Activated T-cell treated with anti-CD3 and anti-CD28 coated beads for 48 hours (primary cell): ENCODE results near the gene ALG12.

ENCODE experiments used
- DNase-seq: peaks from one replicate; pipeline ENCODE4 v3.0.0-alpha.2; 2020; ENCODE audit warnings: low read depth

ALG12 gene

DNA sequence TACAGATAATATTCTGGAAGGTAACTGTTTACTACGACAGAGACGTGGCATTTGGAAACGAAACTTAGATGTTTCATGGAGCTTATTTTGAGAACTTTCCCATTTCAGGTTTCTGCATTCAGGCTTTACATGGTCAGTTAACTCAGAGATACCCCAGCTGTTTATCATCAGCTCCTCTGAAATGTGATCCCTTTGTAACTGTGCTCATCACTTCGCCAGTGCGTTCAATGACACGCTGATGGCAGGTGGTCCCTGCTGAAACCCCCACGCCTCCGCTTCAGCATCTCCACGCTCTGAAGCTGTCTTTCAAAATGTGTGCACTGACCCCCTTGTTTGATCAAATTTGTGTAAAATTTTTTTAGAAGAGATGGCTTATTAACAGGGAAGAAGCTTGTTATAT, 30.5 kb downstream of the ALG12 start:
- no peak for DNase-seq

DNA sequence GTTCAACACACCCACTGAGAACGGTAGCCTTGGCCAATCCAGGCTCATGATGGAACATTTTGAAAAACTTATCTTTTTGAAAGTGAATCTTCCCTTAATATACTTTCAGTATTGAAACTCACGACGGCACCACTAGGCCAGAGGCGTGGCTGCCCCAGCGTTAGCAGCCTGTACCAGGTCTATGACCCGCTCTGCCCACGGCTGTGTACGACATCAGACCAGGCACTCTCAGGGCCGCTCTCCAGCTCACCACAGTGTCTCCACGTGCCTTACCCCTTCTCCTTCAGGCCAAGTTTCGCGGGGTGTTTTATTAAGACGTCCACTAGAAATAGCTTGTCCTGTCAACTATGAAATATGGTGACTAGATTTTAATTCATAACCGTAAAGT, 31.2 kb downstream of the ALG12 start:
- DNase-seq, result no peak

DNA sequence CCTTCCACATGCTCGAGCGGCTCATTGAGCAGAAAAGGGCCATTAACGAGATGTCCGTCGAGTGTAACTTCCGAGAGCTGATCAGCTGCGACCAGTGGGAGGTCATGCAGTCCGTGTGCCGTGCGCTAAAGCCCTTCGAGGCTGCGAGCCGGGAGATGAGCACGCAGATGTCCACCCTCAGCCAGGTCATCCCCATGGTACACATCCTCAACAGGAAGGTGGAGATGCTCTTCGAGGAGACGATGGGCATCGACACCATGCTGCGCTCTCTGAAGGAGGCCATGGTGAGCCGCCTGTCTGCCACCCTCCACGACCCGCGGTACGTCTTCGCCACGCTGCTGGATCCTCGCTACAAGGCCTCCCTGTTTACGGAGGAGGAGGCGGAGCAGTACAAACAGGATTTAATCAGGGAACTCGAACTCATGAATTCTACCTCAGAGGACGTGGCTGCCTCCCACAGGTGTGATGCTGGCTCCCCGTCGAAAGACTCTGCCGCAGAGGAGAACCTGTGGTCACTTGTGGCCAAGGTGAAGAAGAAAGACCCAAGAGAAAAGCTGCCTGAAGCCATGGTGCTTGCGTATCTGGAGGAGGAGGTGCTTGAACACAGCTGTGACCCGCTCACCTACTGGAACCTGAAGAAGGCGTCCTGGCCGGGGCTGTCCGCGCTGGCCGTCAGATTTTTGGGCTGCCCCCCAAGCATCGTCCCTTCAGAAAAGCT, 31.7 kb downstream of the ALG12 start:
- no peak for DNase-seq

DNA sequence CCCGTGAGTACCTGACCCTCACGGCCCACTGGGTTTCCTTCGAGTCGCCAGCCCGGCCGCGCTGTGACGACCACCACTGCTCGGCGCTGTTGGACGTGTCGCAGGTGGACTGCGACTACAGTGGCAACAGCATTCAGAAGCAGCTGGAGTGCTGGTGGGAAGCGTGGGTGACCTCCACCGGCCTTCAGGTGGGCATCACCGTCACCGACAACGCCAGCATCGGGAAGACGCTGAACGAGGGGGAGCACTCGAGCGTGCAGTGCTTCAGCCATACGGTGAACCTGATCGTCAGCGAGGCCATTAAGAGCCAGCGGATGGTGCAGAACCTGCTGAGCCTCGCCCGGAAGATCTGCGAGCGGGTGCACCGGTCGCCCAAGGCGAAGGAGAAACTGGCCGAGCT, 32.4 kb downstream of the ALG12 start:
- DNase-seq, result no peak

DNA sequence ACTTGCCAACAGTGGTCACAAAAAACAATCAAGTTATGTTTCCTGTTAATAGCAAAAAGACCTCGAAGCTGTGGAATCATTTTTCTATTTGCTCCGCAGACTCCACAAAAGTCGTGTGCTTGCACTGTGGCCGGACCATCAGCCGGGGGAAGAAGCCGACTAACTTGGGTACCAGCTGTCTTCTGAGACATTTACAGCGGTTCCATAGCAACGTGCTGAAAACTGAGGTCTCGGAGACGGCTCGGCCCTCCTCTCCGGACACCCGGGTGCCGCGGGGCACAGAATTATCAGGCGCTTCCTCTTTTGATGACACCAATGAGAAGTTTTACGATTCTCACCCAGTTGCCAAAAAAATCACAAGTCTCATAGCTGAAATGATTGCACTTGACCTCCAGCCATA, 33.0 kb downstream of the ALG12 start:
- no peak for DNase-seq

DNA sequence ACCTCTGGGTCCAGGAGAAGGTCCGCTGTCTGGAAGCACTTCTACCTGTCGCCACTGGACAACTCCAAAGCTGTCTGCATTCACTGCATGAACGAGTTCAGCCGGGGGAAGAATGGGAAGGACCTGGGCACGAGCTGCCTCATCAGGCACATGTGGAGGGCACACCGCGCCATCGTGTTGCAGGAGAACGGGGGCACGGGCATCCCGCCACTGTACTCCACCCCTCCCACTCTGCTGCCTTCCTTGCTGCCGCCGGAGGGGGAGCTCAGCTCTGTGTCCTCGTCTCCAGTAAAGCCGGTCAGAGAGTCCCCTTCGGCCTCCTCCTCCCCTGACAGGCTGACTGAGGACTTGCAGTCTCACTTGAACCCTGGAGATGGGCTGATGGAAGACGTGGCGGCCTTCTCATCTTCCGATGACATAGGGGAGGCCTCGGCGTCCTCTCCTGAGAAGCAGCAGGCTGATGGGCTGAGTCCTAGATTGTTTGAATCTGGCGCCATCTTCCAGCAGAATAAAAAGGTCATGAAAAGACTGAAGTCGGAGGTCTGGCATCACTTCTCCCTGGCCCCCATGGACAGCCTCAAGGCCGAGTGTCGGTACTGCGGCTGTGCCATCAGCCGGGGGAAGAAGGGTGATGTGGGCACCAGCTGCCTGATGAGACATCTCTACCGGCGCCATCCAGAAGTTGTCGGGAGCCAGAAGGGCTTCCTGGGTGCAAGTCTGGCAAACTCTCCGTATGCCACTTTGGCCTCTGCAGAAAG, 33.6 kb downstream of the ALG12 start:
- no peak for DNase-seq

DNA sequence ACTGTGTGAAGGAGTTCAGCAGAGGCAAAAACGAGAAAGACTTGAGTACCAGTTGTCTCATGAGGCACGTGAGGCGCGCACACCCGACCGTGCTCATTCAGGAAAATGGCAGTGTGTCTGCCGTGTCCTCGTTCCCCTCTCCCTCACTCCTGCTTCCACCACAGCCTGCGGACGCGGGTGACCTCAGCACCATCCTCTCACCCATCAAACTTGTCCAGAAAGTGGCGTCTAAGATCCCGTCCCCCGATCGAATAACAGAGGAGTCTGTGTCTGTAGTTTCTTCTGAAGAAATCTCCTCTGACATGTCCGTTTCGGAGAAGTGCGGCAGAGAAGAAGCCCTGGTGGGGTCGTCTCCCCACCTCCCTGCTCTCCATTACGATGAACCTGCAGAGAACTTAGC, 34.2 kb downstream of the ALG12 start:
- no peak for DNase-seq

DNA sequence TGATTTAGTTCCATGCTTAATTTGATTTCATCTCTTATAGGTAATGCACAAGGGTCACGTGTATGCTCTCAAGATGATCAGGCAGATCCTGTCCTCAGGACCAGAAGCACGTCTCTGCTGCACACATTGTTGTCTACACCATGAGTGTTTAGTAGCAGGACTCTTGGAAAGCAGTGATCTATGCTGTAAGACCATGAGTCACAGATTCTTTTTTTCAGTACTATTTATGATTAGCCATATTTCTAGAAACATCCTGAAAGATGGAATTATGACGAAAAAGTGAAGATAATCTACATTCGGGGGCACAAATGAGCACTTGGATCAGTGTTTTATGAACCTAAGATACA, 35.0 kb downstream of the ALG12 start:
- DNase-seq, result no peak

DNA sequence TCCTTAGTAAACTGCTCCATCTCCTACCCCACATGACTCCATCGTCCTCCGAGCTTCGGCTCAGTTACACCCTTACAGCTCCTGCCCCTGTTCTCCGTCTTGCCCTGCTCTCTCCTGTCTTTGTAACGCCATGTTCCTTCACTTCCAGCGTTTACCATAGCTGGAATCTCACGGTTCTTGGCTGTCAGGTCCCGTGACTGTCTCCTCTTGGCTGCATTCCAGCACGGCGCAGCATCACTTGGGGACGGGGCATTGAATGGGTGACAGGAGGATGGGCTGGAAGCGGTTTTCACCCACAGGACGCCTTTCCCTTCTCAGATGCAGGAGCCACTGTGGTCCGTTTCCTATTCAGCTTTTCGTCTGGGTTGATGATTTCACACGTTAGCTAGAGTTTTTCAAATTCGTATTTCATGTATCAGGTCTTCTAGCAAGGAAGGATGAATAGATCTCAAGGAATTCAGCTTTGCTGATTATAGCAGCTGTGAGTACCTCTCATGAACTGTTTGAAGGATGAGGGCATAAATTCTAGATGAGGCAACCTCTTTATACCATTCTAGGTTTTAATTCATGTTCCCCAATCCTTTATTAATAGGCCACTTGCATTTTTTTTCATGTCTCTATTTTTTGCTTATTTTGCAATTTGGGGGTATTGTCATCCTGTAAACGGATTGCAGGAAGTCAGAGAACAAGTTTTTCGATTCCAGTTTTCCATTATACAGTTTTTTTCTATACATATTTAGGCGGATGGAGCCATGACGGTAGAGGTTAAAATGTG, 35.5 kb downstream of the ALG12 start:
- no peak for DNase-seq

DNA sequence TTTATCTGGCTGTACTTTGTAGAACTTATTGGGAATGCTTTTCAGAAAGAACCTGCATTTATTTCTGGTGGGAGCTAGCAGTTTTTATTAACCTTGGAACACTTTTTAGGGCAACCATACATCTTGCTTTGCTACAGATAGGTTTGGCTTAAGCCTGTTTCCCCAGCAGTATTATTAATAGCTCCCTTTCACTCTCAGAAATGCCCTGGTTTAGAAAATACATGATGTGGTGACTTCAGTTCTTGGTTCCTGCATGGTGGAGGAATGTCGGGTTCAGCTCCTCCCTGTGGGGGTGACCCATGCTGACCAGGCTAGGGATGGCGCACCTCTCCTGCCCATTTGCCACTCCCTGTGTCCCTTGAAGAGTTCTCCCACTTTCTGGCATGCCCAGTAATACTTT, 36.4 kb downstream of the ALG12 start:
- no peak for DNase-seq

DNA sequence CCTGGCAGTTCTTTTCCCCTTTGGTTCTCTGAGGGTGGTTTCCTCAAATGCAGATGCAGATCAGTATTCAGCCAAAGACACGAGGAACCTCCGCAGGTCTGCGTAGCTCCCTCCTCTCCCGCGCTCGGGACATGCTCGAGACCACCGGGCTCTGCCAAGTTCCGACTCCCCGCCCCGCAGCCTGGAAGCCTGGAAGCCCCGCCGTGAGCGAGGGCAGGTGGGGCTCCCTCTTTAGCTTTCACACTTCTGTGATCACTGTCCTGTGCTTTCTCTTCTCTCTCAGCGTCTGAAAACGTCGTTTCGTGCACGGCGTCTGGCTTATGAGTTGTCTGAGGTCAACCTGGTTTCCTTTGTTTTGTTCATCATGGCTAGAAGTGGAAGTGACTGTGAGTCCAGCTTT, 38.0 kb downstream of the ALG12 start:
- DNase-seq, result no peak

DNA sequence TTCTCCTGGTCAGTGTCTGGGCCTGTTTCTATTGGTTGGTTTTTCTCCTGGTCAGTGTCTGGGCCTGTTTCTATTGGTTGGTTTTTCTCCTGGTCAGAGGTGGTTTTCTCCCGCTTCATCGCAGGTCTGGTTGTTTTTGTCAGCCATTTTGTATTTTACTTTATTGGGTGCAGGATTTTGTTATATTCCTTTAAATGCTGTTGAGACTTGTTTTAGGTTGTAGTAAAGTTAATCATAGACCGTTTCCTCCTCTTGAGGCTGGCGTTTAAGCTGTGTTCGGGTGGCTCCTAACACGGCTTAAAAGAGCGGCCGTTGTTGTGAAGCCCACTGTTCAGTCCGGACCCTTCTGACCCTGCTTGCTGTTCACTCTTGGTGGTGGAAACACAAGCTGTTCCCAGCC, 38.4 kb downstream of the ALG12 start:
- DNase-seq, result no peak

DNA sequence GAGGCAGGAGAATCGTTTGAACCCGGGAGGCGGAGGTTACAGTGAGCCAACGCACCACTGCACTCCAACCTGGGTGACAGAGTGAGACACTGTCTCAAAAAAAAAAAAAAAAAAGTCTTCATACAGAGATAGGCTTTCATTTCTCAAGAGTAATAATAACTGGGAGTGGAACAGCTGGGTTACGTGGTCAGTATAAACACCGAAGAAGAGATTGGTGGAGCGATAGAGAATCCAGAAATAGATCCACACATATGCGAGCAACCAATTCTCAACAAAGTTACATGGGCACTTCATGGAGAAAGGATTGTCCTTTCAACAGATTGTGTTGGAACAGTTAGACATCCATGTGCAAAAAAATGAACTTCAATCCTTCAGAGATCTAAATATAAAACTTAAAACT, 40.0 kb downstream of the ALG12 start:
- DNase-seq, result no peak

DNA sequence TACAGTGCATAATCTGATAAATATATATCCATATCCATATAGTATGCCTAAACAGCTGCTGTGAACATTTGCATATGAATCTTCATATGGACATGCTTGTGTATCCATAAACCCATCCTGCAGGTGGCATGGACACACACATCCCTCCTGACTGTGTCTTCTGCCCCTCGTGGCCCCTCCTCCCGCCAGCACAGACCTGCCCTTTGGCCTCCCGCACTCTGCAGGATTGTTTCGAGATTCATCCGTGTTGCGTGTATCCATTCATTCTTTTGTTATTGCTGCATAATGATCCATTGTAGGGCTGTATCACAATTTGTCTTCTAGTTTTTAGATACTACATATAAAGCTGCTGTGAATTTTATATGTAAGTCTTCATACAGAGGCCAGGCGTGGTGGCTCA, 40.6 kb downstream of the ALG12 start:
- DNase-seq, result no peak

DNA sequence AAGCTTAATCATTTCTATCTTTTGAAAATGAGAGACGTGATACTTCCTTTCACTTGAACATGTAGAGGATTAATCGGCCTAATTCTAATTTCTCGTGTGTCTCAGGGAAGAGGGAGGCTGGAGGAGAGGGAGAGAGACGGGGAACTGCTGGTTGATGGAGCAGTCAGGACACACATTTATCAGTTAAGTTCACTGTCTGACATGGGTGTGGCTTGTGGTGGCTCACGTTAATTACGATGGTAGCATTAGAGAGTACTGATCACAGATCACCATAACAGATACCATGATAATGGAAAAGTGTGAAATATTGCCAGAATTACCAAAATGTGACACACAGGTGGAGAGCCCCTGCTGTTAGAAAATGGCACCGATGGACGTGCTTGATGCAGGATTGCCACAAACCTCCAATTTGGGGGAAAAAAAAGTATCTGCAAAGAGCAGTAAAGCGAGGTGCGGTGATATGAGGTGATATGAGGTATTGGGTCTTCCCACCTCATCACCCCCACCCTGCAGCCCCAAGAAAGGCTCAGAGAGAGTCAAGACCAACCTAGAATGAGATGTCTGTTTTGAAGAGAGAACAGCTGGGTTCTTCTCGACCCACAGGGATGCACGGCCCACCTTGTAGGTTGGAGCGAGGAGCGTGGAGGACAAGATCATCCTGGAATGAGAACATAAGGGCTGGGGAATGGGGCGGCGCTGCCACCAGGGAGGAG, 44.9 kb downstream of the ALG12 start:
- no peak for DNase-seq

DNA sequence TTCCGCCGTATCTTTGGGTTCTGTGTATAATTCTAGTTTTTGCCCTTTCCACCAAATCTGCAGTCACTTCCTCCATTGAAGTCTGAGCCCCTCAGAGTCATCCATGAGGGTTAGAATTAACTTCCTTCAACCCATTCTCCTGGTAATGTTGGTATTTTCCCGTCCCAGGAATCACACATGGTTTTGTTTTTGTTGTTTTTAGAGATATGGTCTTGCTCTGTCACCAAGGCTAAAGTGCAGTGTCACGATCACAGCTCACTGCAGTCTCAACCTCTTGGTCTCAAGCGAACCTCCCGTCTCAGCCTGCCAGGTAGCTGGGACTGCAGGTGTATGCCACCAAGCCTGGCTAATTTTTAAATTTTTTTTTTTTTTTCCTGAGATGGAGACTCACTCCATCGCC, 45.9 kb downstream of the ALG12 start:
- DNase-seq, result no peak

DNA sequence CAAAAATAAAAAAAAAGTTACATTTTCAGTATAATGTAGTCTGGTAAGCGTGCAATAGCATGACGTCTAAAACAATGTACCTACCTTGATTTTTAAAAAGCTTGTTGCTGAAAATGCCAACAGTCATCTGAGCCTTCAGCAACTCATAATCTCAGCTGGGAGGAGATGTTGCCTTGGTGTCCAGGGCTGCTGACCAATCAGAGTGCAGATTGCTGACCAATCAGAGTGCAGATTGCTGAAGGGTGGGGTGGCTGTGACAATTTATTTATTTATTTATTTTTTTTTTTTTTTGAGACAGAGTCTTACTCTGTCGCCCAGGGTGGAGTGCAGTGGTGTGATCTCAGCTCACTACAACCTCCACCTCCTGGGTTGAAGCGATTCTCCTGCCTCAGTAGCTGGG, 46.8 kb downstream of the ALG12 start:
- no peak for DNase-seq

DNA sequence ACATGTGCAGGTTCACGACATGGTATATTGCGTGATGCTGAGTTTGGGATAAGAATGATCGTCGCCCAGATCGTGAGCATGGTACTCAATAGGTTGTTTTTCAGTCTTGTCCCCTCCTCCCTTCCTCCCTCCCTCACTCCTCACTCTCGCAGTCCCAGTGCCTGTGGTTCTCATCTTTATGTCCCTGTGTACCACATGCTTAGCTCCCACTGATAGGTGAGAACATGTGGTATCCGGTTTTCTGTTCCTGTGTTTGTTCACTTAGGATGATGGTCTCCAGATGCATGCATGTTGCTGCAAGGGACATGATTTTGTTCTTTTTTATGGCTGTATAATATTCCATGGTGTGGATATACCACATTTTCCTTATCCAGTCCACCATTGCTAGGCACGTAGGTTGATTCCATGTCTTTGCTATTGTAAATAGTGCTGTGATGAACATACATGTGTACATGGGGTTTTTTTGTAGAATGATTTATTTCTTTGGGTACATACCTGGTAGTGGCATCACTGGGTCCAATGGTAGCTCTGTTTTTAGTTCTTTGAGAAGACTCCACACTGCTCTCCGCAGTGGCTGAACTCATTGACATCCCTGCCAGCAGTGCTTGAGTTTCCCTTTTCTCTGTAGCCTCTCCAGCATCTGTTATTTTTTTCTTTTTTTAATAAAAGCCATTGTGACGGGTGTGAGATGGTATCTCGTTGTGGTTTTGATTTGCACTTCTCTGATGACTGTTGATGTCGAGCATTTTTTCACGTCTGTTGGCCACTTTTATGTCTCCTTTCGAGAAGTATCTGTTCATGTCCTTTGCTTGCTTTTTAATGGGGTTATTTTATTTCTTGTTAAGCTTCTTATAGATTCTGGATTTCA, 48.2 kb downstream of the ALG12 start:
- no peak for DNase-seq

DNA sequence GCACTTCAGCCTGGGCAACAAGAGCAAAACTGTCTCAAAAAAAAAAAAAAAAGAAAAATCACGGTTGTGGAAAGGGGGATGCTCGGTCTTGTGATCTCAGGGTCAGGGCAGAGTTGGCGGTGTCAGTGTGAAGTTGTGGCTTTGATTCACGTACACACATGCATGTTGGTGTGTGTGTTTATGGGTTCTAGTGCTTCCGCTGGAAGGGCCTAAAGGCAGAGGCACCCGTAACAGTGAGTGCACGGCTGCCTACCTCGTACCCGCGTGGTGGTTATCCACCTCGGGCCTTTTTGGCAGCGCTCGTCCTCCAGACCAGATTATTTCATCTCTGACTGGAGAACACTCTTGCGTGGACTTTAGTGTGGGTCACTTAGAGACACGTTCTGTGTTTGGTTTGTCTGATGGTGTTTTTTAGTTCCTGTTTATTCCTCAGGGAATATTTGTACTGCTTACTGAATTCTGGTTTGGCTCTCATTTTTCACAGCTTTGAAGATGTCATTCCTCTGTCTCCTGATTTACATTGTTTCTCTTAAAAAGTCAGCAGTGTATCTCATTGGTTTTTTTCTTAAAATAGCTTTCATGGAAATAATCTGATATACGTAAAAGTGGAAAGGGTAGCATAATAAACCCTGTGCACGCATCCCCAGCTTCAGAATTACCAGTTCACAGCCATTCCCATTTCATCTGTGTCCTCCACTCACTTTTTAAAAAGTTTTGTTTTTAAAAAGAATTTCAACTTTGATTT, 49.0 kb downstream of the ALG12 start:
- no peak for DNase-seq

DNA sequence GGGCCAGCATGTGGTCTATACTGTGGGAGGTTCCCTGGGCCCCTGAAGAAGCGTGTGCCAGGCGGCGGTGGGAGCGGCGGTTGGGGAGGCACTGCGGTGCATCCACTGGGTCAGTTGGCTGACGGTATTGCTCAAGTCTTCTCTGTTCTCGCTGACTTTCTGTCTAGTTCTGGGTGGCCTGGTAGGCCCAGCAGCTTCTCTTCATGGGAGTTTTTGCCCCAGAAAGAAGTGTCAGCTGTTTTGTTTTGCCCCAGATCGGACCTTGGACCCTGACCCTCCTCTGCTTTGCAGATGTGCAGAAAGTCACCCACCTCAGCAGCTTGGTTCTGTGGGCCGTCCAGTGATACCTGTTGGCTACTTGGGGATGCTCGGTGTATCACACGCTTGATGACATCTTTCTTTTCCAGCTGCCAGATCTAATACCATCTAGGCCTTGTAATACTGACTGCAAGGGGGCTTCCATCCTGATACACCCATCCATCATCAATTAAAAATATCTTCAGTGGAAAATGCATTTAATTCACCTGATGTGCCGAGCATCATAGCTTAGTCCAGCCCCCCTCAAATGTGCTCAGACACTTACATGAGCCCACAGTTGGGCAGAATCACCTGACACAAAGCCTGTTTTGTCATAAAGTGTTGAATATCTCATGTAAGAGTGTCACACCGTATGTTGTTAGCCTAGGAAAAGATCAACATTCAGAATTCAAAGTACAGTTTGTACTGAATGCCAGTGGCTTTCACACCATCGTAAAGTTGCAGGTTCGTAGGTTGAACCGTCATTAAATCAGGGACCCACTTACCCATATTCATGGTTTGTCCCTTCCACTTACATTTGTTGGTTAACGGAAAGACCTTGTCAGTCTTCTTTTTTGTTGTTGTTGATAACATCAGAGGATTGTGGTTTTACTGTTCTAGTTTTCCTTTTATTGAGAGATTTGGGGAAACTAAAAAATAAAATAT, 50.7 kb downstream of the ALG12 start:
- no peak for DNase-seq
